ENCODE measurements around the gene GPR82. TPM values are rescaled to one million over a fixed set of nuclear protein-coding genes. Genes with fewer than 3 reads are reported as not detected.

GPR82 gene
- total and polyA plus RNA-seq, 10 of the 15 experiments (the other 5 are each of a cell fraction or from before 2014, with no cell fraction given), result 0.23 to 1.7 (median 0.56) TPM

DNA sequence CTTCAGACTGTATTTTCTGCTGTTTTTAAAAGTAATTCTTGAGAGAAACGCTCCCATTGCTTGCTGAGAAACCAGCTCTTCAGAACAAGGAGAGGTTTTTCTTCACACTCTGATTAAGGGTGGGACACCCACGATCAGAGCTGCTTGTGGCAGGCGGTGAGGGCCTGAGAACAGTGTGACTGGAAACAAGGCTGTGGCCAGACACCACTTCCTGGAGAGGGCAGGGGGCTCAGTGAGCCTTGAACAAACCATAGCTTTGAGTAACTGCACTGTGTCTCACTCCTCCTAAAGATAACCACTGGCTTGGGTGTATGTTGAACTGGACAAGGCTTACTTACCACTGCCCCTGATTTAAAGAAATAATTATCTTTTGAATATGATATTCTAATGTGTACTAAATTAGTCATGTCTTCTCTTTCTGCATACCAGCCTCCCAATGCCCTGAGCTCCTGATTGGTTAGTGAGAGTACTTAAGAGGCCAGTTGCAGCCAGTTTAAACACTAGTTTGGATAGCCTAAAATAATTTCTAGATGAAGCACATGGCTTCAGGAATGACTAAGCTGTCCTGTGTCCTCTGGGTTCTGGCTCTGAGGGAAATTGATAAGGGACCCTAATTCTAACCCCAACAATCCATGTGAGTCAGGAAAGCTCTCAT, 3.7 kb upstream of the GPR82 start (continued):
- TF ChIP-seq NFIC (IDR thresholded peaks at IDR 0.05; ENCODE audit: low read depth, low read length), result 0 out of 2 replicates have a peak, but pooled peaks have one; percentile 39
- TF ChIP-seq HDGF (IDR thresholded peaks at IDR 0.05), result no peak
- TF ChIP-seq NFYA (IDR thresholded peaks at IDR 0.05; ENCODE audit: borderline replicate concordance, low read depth, low read length), result no peak
- no peak for TF ChIP-seq RCOR1 (conservative IDR thresholded peaks at IDR 0.05; ENCODE audit: low read depth, low read length)
- TF ChIP-seq ATF2 (IDR thresholded peaks at IDR 0.05; ENCODE audit: low read length), result peak; percentile 69; the same call in 1 of the 2 replicates
- TF ChIP-seq, protein P1, sequence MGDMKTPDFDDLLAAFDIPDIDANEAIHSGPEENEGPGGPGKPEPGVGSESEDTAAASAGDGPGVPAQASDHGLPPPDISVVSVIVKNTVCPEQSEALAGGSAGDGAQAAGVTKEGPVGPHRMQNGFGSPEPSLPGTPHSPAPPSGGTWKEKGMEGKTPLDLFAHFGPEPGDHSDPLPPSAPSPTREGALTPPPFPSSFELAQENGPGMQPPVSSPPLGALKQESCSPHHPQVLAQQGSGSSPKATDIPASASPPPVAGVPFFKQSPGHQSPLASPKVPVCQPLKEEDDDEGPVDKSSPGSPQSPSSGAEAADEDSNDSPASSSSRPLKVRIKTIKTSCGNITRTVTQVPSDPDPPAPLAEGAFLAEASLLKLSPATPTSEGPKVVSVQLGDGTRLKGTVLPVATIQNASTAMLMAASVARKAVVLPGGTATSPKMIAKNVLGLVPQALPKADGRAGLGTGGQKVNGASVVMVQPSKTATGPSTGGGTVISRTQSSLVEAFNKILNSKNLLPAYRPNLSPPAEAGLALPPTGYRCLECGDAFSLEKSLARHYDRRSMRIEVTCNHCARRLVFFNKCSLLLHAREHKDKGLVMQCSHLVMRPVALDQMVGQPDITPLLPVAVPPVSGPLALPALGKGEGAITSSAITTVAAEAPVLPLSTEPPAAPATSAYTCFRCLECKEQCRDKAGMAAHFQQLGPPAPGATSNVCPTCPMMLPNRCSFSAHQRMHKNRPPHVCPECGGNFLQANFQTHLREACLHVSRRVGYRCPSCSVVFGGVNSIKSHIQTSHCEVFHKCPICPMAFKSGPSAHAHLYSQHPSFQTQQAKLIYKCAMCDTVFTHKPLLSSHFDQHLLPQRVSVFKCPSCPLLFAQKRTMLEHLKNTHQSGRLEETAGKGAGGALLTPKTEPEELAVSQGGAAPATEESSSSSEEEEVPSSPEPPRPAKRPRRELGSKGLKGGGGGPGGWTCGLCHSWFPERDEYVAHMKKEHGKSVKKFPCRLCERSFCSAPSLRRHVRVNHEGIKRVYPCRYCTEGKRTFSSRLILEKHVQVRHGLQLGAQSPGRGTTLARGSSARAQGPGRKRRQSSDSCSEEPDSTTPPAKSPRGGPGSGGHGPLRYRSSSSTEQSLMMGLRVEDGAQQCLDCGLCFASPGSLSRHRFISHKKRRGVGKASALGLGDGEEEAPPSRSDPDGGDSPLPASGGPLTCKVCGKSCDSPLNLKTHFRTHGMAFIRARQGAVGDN (IDR thresholded peaks at IDR 0.05), result no peak
- no peak for TF ChIP-seq SUPT20H (IDR thresholded peaks at IDR 0.05; ENCODE audit: borderline replicate concordance, control insufficient read depth, low read depth, low read length)
- TF ChIP-seq BRCA1 (IDR thresholded peaks at IDR 0.05; ENCODE audit: low read depth, low read length), result no peak
- no peak for TF ChIP-seq POU2F2 (IDR thresholded peaks at IDR 0.05; ENCODE audit: borderline replicate concordance, low read depth, low read length)
- TF ChIP-seq NBN (IDR thresholded peaks at IDR 0.05), result no peak

All from GM12878 (cell line).